Kidney (tissue), 14 donors: ENCODE measurements around the gene CETN2. TPM values are rescaled to one million over a fixed set of nuclear protein-coding genes. Genes with fewer than 3 reads are reported as not detected.
"Not testable (repeated sequence)": the region's sequence is repeated elsewhere in the genome, so short reads cannot be mapped to it uniquely, and the experiment has no call there.

ENCODE experiments used
- DNase-seq, 5 donors: peaks; one replicate each; pipeline ENCODE4 v3.0.0-alpha.2; 2013 to 2020
- FAIRE-seq: peaks from 2 replicates; lab custom pipeline; 2012; peaks lifted over from hg19 to GRCh38; lab: Jason Lieb, UNC
- H3K27ac ChIP-seq, 2 donors: one replicate each; pipeline ENCODE4 v1.7.0; 2013; ENCODE audit warnings: low read depth in 2 of 2, low read length in 2 of 2, inconsistent platforms in 1 of 2
- H3K27me3 ChIP-seq: one replicate; pipeline ENCODE4 v1.7.1; 2013; ENCODE audit warnings: low read length, inconsistent platforms; ENCODE audit not compliant: control insufficient read depth, insufficient read depth
- H3K36me3 ChIP-seq, 3 donors: one replicate each; pipeline versions ENCODE4 v1.7.0 to v1.7.1; 2013; ENCODE audit warnings: low read length in 3 of 3, control low read depth in 1 of 3, inconsistent platforms in 1 of 3; ENCODE audit not compliant: insufficient read depth in 3 of 3, control insufficient read depth in 2 of 3
- H3K4me1 ChIP-seq, 3 donors: one replicate each; pipeline versions ENCODE4 v1.7.0 to v1.7.1; 2013; ENCODE audit warnings: low read length in 3 of 3, inconsistent platforms in 1 of 3, low read depth in 1 of 3; ENCODE audit not compliant: control insufficient read depth in 2 of 3, insufficient read depth in 2 of 3
- H3K4me3 ChIP-seq, 3 donors: one replicate each; pipeline versions ENCODE4 v1.7.0 to v1.8.1; 2013; ENCODE audit warnings: low read length in 3 of 3, control low read depth in 1 of 3, inconsistent platforms in 1 of 3
- H3K9ac ChIP-seq, 3 donors: one replicate each; pipeline versions ENCODE4 v1.7.0 to v1.7.1; 2013; ENCODE audit warnings: low read length in 3 of 3, control low read depth in 1 of 3, inconsistent platforms in 1 of 3
- H3K9me3 ChIP-seq, 3 donors: one replicate each; pipeline versions ENCODE4 v1.7.0 to v1.7.1; 2013; ENCODE audit warnings: low read length in 3 of 3, control low read depth in 1 of 3, inconsistent platforms in 1 of 3; ENCODE audit not compliant: control insufficient read depth in 2 of 3, insufficient read depth in 1 of 3
- intact Hi-C: fragments of 100-400 bp; cut with DNase I; formaldehyde crosslinking; loops from one replicate; pipeline ENCODE4 v1.11.1; 2022
- polyA plus RNA-seq: library from polyadenylated mRNA; stranded (reverse); fragments of 350-450 nt; fragmentation: Illumina TruSeq; extraction: RNeasy Lipid Tissue Mini Kit (QIAGEN cat#74804); gene quantifications from one replicate; pipeline ENCODE4 v1.2.3, GENCODE V29; 2014; ENCODE audit warnings: low read depth, low replicate concordance; ENCODE audit not compliant: insufficient read depth
- total RNA-seq: library from RNA; stranded (reverse); fragmentation: NEBNext Ultra II Directional; extraction: Animal tissue kit (Norgen Biotek cat#: 25700); gene quantifications from one replicate; pipeline ENCODE4 v1.2.1, GENCODE V29; 2021
- TF ChIP-seq, protein P1 (sequence below): IDR thresholded peaks from 3 replicates; pipeline ENCODE4 v1.5.1; 2012; ENCODE audit warnings: mild to moderate bottlenecking, moderate library complexity, borderline replicate concordance; ENCODE audit not compliant: insufficient read depth; ENCODE audit errors: extremely low read depth
- donor health status: control.
- donor health status: control.
- donor health status: control.
- donor health status: control.
- donor health status: control.
- donor health status: DM: yes; HTN: yes; CAD: no.
- donor health status: Normal renal cell carcinoma (clear cell type).

CETN2 gene
- total and polyA plus RNA-seq, 2 donors from 2014 or later: 66.4 to 121 TPM

GRCh38 chrX:152842772-152843338, 12.3 kb upstream of the CETN2 start:
- H3K9me3 ChIP-seq: no peaks in the 10 kb centered on the region
- H3K4me3 ChIP-seq: no peak overlapping the region
- no peaks in the 10 kb centered on the region for H3K36me3 ChIP-seq
- intact Hi-C loops: no loop called here
- TF ChIP-seq, protein P1, sequence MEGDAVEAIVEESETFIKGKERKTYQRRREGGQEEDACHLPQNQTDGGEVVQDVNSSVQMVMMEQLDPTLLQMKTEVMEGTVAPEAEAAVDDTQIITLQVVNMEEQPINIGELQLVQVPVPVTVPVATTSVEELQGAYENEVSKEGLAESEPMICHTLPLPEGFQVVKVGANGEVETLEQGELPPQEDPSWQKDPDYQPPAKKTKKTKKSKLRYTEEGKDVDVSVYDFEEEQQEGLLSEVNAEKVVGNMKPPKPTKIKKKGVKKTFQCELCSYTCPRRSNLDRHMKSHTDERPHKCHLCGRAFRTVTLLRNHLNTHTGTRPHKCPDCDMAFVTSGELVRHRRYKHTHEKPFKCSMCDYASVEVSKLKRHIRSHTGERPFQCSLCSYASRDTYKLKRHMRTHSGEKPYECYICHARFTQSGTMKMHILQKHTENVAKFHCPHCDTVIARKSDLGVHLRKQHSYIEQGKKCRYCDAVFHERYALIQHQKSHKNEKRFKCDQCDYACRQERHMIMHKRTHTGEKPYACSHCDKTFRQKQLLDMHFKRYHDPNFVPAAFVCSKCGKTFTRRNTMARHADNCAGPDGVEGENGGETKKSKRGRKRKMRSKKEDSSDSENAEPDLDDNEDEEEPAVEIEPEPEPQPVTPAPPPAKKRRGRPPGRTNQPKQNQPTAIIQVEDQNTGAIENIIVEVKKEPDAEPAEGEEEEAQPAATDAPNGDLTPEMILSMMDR: no peak
- no peak overlapping the region for H3K9ac ChIP-seq
- FAIRE-seq (no peak), DNase-seq (no peak)
- no peaks in the 10 kb centered on the region for H3K4me1 ChIP-seq
- no peaks in the 10 kb centered on the region for H3K27me3 ChIP-seq
- no peak overlapping the region for H3K27ac ChIP-seq

DNA sequence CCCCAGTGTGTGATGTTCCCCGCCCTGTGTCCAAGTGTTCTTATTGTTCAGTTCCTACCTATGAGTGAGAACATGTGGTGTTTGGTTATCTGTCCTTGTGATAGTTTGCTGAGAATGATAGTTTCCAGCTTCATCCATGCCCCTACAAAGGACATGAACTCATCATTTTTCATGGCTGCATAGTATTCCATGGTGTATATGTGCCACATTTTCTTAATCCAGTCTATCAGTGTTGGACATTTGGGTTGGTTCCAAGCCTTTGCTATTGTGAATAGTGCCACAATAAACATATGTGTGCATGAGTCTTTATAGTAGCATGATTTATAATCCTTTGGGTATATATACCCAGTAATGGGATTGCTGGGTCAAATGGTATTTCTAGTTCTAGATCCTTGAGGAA, 4.9 kb upstream of the CETN2 start:
- H3K9ac ChIP-seq, H3K9me3 ChIP-seq, H3K4me1 ChIP-seq, H3K27ac ChIP-seq, H3K27me3 ChIP-seq, H3K36me3 ChIP-seq, FAIRE-seq, intact Hi-C loops, DNase-seq, H3K4me3 ChIP-seq: not testable (repeated sequence)

- H3K9me3 ChIP-seq: no peaks in the 10 kb centered on the region
- TF ChIP-seq, protein P1: no peak
- FAIRE-seq (no peak), DNase-seq (no peak)
- H3K36me3 ChIP-seq: no peaks in the 10 kb centered on the region
- H3K4me3 ChIP-seq: no peak overlapping the region
- H3K27me3 ChIP-seq: no peaks in the 10 kb centered on the region
- peaks cover 0 to 5% (median 0%) of the 10 kb centered on the region in 3 donors for H3K4me1 ChIP-seq
- intact Hi-C loops: no loop called here
- no peak overlapping the region for H3K9ac ChIP-seq
- H3K27ac ChIP-seq: no peak overlapping the region
Measured at GRCh38 chrX:152833378-152833777, 2.8 kb upstream of the CETN2 start.

DNA sequence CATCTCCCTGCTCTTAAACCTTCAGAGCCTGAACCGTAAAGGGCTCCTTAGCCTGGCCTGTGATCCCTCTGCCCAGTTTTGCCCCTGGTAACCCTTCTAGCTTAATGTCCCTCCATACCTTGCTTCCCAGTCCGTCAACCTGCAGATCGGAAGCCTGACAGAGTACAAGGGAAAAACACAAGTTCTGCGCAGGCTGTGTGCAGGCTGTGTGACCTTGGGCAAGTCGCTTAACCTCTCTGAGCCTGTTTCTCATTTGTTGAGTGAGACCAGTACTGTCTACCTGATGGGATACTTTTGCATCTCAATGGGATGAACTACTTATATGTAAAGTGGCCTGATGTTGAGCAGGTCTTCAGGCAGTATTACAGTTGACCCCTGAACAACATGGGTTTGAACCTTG, 2.0 kb upstream of the CETN2 start:
- H3K9me3 ChIP-seq: no peaks in the 10 kb centered on the region
- no peak overlapping the region for H3K27ac ChIP-seq
- TF ChIP-seq, protein P1: no peak
- no peaks in the 10 kb centered on the region for H3K27me3 ChIP-seq
- H3K36me3 ChIP-seq: no peaks in the 10 kb centered on the region
- H3K4me1 ChIP-seq: peaks cover 0 to 5% (median 0%) of the 10 kb centered on the region in 3 donors
- no peak overlapping the region for H3K9ac ChIP-seq
- FAIRE-seq: no peak
- no peak overlapping the region for H3K4me3 ChIP-seq
- intact Hi-C loops: no loop called here
- DNase-seq: no peak
